Measurements from ENCODE around the gene DDX27. TPM values are rescaled to one million over a fixed set of nuclear protein-coding genes. Genes with fewer than 3 reads are reported as not detected.
"Not testable (repeated sequence)": the region's sequence is repeated elsewhere in the genome, so short reads cannot be mapped to it uniquely, and the experiment has no call there.

DDX27 gene
- total RNA-seq, 2 donors from 2014 or later, result 10.2 to 20.6 TPM

- H3K27me3 ChIP-seq, result no peaks in the 10 kb centered on the region
- peaks cover 0 to 11% of the 10 kb centered on the region in 2 donors for H3K9me3 ChIP-seq
- no peaks in the 10 kb centered on the region for H3K4me1 ChIP-seq
- no peak overlapping the region for H3K4me3 ChIP-seq
- TF ChIP-seq CTCF (IDR thresholded peaks at IDR 0.05), result no peak
- DNase-seq (ENCODE audit: low spot score), result no peak
- H3K27ac ChIP-seq, result no peak overlapping the region
- no peaks in the 10 kb centered on the region for H3K36me3 ChIP-seq
Observed at GRCh38 chr20:49214571-49214970, 4.6 kb upstream of the DDX27 start.

GRCh38 chr20:49215232-49215631, 4.0 kb upstream of the DDX27 start:
- no peak for TF ChIP-seq CTCF (IDR thresholded peaks at IDR 0.05)
- H3K36me3 ChIP-seq, result no peaks in the 10 kb centered on the region
- no peak overlapping the region for H3K4me3 ChIP-seq
- peaks cover 0 to 5% of the 10 kb centered on the region in 2 donors for H3K9me3 ChIP-seq
- DNase-seq (ENCODE audit: low spot score), result no peak
- no peak overlapping the region for H3K27ac ChIP-seq
- no peaks in the 10 kb centered on the region for H3K27me3 ChIP-seq
- peaks cover 0 to 5% of the 10 kb centered on the region in 2 donors for H3K4me1 ChIP-seq

GRCh38 chr20:49216991-49217578, 2.1 kb upstream of the DDX27 start:
- Histone ChIP-seq H3K27me3 (no peaks in the 10 kb centered on the region), H3K9me3 (no peaks in the 10 kb centered on the region), H3K4me3 (no peak overlapping the region), H3K4me1 (peaks cover 0 to 11% of the 10 kb centered on the region in 2 donors), H3K27ac (no peak overlapping the region), H3K36me3 (peaks cover 4% of the 10 kb centered on the region)
- DNase-seq (ENCODE audit: low spot score), result peak; percentile 96
- TF ChIP-seq CTCF (IDR thresholded peaks at IDR 0.05), result peak; percentile 80 to 92

- H3K27ac ChIP-seq, result peak overlapping the region; percentile 81 to 87
- DNase-seq (ENCODE audit: low spot score); H3K27me3 ChIP-seq; H3K9me3 ChIP-seq: not testable (repeated sequence)
- H3K4me3 ChIP-seq, result peak overlapping the region; percentile 12 to 69
- peaks cover 0 to 11% of the 10 kb centered on the region in 2 donors for H3K4me1 ChIP-seq
- H3K36me3 ChIP-seq, result peaks cover 20% of the 10 kb centered on the region
Observed at GRCh38 chr20:49218739-49219090, 501 bp upstream of the DDX27 start.

- Histone ChIP-seq H3K36me3 (peaks cover 35% of the 10 kb centered on the region), H3K27me3 (no peaks in the 10 kb centered on the region), H3K9me3 (no peaks in the 10 kb centered on the region), H3K27ac (peak overlapping the region; percentile 81 to 87), H3K4me1 (peaks cover 0 to 11% of the 10 kb centered on the region in 2 donors), H3K4me3 (peak overlapping the region; percentile 69 to 87)
- TF ChIP-seq CTCF (IDR thresholded peaks at IDR 0.05), result no peak
- DNase-seq (ENCODE audit: low spot score), result no peak
Observed at GRCh38 chr20:49219924-49220831, 962 bp downstream of the DDX27 start.

GRCh38 chr20:49225896-49226295, 6.7 kb downstream of the DDX27 start:
- Histone ChIP-seq H3K9me3 (no peaks in the 10 kb centered on the region), H3K27me3 (no peaks in the 10 kb centered on the region), H3K4me1 (no peaks in the 10 kb centered on the region), H3K36me3 (peaks cover 82% of the 10 kb centered on the region), H3K27ac (no peak overlapping the region), H3K4me3 (no peak overlapping the region)
- no peak for DNase-seq (ENCODE audit: low spot score)
- TF ChIP-seq CTCF (IDR thresholded peaks at IDR 0.05), result no peak

All from right atrium auricular region (tissue), 2 donors.